ENCODE results near the gene RGS7.
"Not testable (repeated sequence)": the region's sequence is repeated elsewhere in the genome, so short reads cannot be mapped to it uniquely, and the experiment has no call there.

RGS7 gene

GRCh38 chr1:241311056-241311746 lies 45.8 kb downstream of the RGS7 start:
- H3K4me3 Mint-ChIP-seq = no peak overlapping the region
- H3K27ac Mint-ChIP-seq = no peak overlapping the region
- no peaks in the 10 kb centered on the region for H3K36me3 Mint-ChIP-seq (ENCODE audit: low read depth)
- H3K27me3 Mint-ChIP-seq (ENCODE audit: low read depth) = no peaks in the 10 kb centered on the region
- peaks cover 4% of the 10 kb centered on the region for H3K9me3 Mint-ChIP-seq
- H3K4me1 Mint-ChIP-seq (ENCODE audit: low read depth) = no peaks in the 10 kb centered on the region

GRCh38 chr1:241310451-241310850 lies 46.6 kb downstream of the RGS7 start:
- Mint-ChIP-seq H3K9me3 (peaks cover 4% of the 10 kb centered on the region), H3K27ac (no peak overlapping the region), H3K4me3 (no peak overlapping the region), H3K4me1 (ENCODE audit: low read depth) (no peaks in the 10 kb centered on the region), H3K27me3 (ENCODE audit: low read depth) (no peaks in the 10 kb centered on the region), H3K36me3 (ENCODE audit: low read depth) (no peaks in the 10 kb centered on the region)

GRCh38 chr1:241309651-241310050 lies 47.4 kb downstream of the RGS7 start:
- Mint-ChIP-seq H3K4me1 (ENCODE audit: low read depth) (no peaks in the 10 kb centered on the region), H3K36me3 (ENCODE audit: low read depth) (no peaks in the 10 kb centered on the region), H3K9me3 (peaks cover 8% of the 10 kb centered on the region), H3K27ac (no peak overlapping the region), H3K27me3 (ENCODE audit: low read depth) (no peaks in the 10 kb centered on the region), H3K4me3 (no peak overlapping the region)

- Mint-ChIP-seq H3K27me3 (ENCODE audit: low read depth) (no peaks in the 10 kb centered on the region), H3K36me3 (ENCODE audit: low read depth) (no peaks in the 10 kb centered on the region), H3K4me1 (ENCODE audit: low read depth) (no peaks in the 10 kb centered on the region), H3K27ac (no peak overlapping the region), H3K9me3 (peaks cover 11% of the 10 kb centered on the region), H3K4me3 (no peak overlapping the region)
Measured at GRCh38 chr1:241308471-241308870, 48.5 kb downstream of the RGS7 start.

GRCh38 chr1:241308011-241308410 lies 49.0 kb downstream of the RGS7 start:
- no peaks in the 10 kb centered on the region for H3K4me1 Mint-ChIP-seq (ENCODE audit: low read depth)
- no peaks in the 10 kb centered on the region for H3K27me3 Mint-ChIP-seq (ENCODE audit: low read depth)
- peaks cover 15% of the 10 kb centered on the region for H3K9me3 Mint-ChIP-seq
- no peak overlapping the region for H3K4me3 Mint-ChIP-seq
- no peak overlapping the region for H3K27ac Mint-ChIP-seq
- H3K36me3 Mint-ChIP-seq (ENCODE audit: low read depth) = no peaks in the 10 kb centered on the region

- Mint-ChIP-seq H3K27ac (no peak overlapping the region), H3K27me3 (ENCODE audit: low read depth) (no peaks in the 10 kb centered on the region), H3K4me1 (ENCODE audit: low read depth) (no peaks in the 10 kb centered on the region), H3K36me3 (ENCODE audit: low read depth) (no peaks in the 10 kb centered on the region), H3K9me3 (peaks cover 20% of the 10 kb centered on the region), H3K4me3 (no peak overlapping the region)
Measured at GRCh38 chr1:241306125-241306790, 50.7 kb downstream of the RGS7 start.

GRCh38 chr1:241302024-241302423 lies 55.0 kb downstream of the RGS7 start:
- H3K27me3 Mint-ChIP-seq (ENCODE audit: low read depth); H3K4me1 Mint-ChIP-seq (ENCODE audit: low read depth): not testable (repeated sequence)

GRCh38 chr1:241299347-241299746 lies 57.7 kb downstream of the RGS7 start:
- no peak overlapping the region for H3K27ac Mint-ChIP-seq
- H3K27me3 Mint-ChIP-seq (ENCODE audit: low read depth) = no peaks in the 10 kb centered on the region
- no peaks in the 10 kb centered on the region for H3K4me1 Mint-ChIP-seq (ENCODE audit: low read depth)
- H3K36me3 Mint-ChIP-seq (ENCODE audit: low read depth) = no peaks in the 10 kb centered on the region
- peaks cover 25% of the 10 kb centered on the region for H3K9me3 Mint-ChIP-seq
- H3K4me3 Mint-ChIP-seq = no peak overlapping the region

More at GRCh38 chr1:241302024-241302423, 55.0 kb downstream of the RGS7 start:
- H3K4me3 Mint-ChIP-seq; H3K36me3 Mint-ChIP-seq (ENCODE audit: low read depth); H3K27ac Mint-ChIP-seq: not testable (repeated sequence)
- H3K9me3 Mint-ChIP-seq = peaks cover 29% of the 10 kb centered on the region

- no peaks in the 10 kb centered on the region for H3K27me3 Mint-ChIP-seq (ENCODE audit: low read depth)
Measured at GRCh38 chr1:241292973-241293372, 64.0 kb downstream of the RGS7 start.

GRCh38 chr1:241291548-241291947 lies 65.5 kb downstream of the RGS7 start:
- H3K27ac Mint-ChIP-seq; H3K27me3 Mint-ChIP-seq (ENCODE audit: low read depth); H3K4me1 Mint-ChIP-seq (ENCODE audit: low read depth); H3K36me3 Mint-ChIP-seq (ENCODE audit: low read depth); H3K4me3 Mint-ChIP-seq: not testable (repeated sequence)
- H3K9me3 Mint-ChIP-seq = peaks cover 17% of the 10 kb centered on the region

More at GRCh38 chr1:241292973-241293372, 64.0 kb downstream of the RGS7 start:
- Mint-ChIP-seq H3K27ac (no peak overlapping the region), H3K4me1 (ENCODE audit: low read depth) (no peaks in the 10 kb centered on the region), H3K9me3 (peaks cover 9% of the 10 kb centered on the region), H3K36me3 (ENCODE audit: low read depth) (no peaks in the 10 kb centered on the region), H3K4me3 (no peak overlapping the region)

- no peak overlapping the region for H3K4me3 Mint-ChIP-seq
- H3K4me1 Mint-ChIP-seq (ENCODE audit: low read depth) = no peaks in the 10 kb centered on the region
- H3K27me3 Mint-ChIP-seq (ENCODE audit: low read depth) = no peaks in the 10 kb centered on the region
- no peaks in the 10 kb centered on the region for H3K36me3 Mint-ChIP-seq (ENCODE audit: low read depth)
- H3K9me3 Mint-ChIP-seq = peaks cover 41% of the 10 kb centered on the region
- H3K27ac Mint-ChIP-seq = no peak overlapping the region
Measured at GRCh38 chr1:241286486-241286885, 70.5 kb downstream of the RGS7 start.

GRCh38 chr1:241276391-241276790 lies 80.6 kb downstream of the RGS7 start:
- Mint-ChIP-seq H3K4me3 (no peak overlapping the region), H3K36me3 (ENCODE audit: low read depth) (no peaks in the 10 kb centered on the region), H3K27me3 (ENCODE audit: low read depth) (no peaks in the 10 kb centered on the region), H3K9me3 (peaks cover 29% of the 10 kb centered on the region), H3K27ac (no peak overlapping the region), H3K4me1 (ENCODE audit: low read depth) (no peaks in the 10 kb centered on the region)

GRCh38 chr1:241275981-241276380 lies 81.0 kb downstream of the RGS7 start:
- Mint-ChIP-seq H3K36me3 (ENCODE audit: low read depth) (no peaks in the 10 kb centered on the region), H3K27ac (no peak overlapping the region), H3K4me3 (no peak overlapping the region), H3K27me3 (ENCODE audit: low read depth) (no peaks in the 10 kb centered on the region), H3K9me3 (peaks cover 32% of the 10 kb centered on the region), H3K4me1 (ENCODE audit: low read depth) (no peaks in the 10 kb centered on the region)

- H3K27ac Mint-ChIP-seq = no peak overlapping the region
- no peaks in the 10 kb centered on the region for H3K36me3 Mint-ChIP-seq (ENCODE audit: low read depth)
- no peaks in the 10 kb centered on the region for H3K27me3 Mint-ChIP-seq (ENCODE audit: low read depth)
- no peak overlapping the region for H3K4me3 Mint-ChIP-seq
- peaks cover 32% of the 10 kb centered on the region for H3K9me3 Mint-ChIP-seq
- H3K4me1 Mint-ChIP-seq (ENCODE audit: low read depth) = no peaks in the 10 kb centered on the region
Measured at GRCh38 chr1:241275226-241275625, 81.8 kb downstream of the RGS7 start.

- Mint-ChIP-seq H3K9me3 (peaks cover 32% of the 10 kb centered on the region), H3K27me3 (ENCODE audit: low read depth) (no peaks in the 10 kb centered on the region), H3K27ac (no peak overlapping the region), H3K36me3 (ENCODE audit: low read depth) (no peaks in the 10 kb centered on the region), H3K4me3 (no peak overlapping the region), H3K4me1 (ENCODE audit: low read depth) (no peaks in the 10 kb centered on the region)
Measured at GRCh38 chr1:241274693-241275092, 82.3 kb downstream of the RGS7 start.
